Right atrium auricular region (tissue), 2 donors: ENCODE measurements around the gene RABEP2. TPM values are rescaled to one million over a fixed set of nuclear protein-coding genes. Genes with fewer than 3 reads are reported as not detected.

Experiments
- DNase-seq: peaks from one replicate; pipeline ENCODE4 v3.0.0-alpha.2; 2019; ENCODE audit warnings: low spot score
- H3K27ac ChIP-seq, 2 donors: fragments of 200-600 bp; sonication (generic); 1 replicate in 1 of 2; 2 replicates in 1 of 2; pipeline ENCODE4 v1.5.1; 2016 to 2019
- H3K27me3 ChIP-seq, 2 donors: fragments of 200-600 bp; sonication (generic); one replicate each; pipeline versions ENCODE4 v1.5.1 to v1.6.0; 2017 to 2019
- H3K36me3 ChIP-seq: fragments of 200-600 bp; sonication (generic); one replicate; pipeline ENCODE4 v1.5.1; 2016
- H3K4me1 ChIP-seq, 2 donors: fragments of 200-600 bp; sonication (generic); one replicate each; pipeline versions ENCODE4 v1.5.1 to v1.6.0; 2017 to 2019
- H3K4me3 ChIP-seq, 2 donors: fragments of 200-600 bp; sonication (generic); 1 replicate in 1 of 2; 2 replicates in 1 of 2; pipeline ENCODE4 v1.5.1; 2017 to 2019; ENCODE audit warnings: mild to moderate bottlenecking in 1 of 2, moderate library complexity in 1 of 2
- H3K9me3 ChIP-seq, 2 donors: fragments of 200-600 bp; sonication (generic); one replicate each; pipeline ENCODE4 v1.5.1; 2019
- CTCF ChIP-seq, 2 donors: fragments of 200-600 bp; sonication (generic); IDR thresholded peaks; one replicate each; pipeline ENCODE4 v1.5.1; 2019; ENCODE audit warnings: antibody characterized with exemption in 2 of 2
- total RNA-seq, 2 donors: library from RNA; depleted of rRNA; stranded (reverse); fragments of >200 nt; gene quantifications; one replicate each; pipeline ENCODE4 v1.1.0, GENCODE V29; 2016

RABEP2 gene
- total RNA-seq, 2 donors from 2014 or later: 18.2 to 22.5 TPM

- H3K27ac ChIP-seq: no peak overlapping the region
- no peak overlapping the region for H3K4me3 ChIP-seq
- H3K27me3 ChIP-seq: no peaks in the 10 kb centered on the region
- no peak for DNase-seq
- TF ChIP-seq CTCF (IDR thresholded peaks at IDR 0.05): no peak
- H3K4me1 ChIP-seq: peaks cover 0 to 15% of the 10 kb centered on the region in 2 donors
- H3K36me3 ChIP-seq: no peaks in the 10 kb centered on the region
- H3K9me3 ChIP-seq: no peaks in the 10 kb centered on the region
These were observed 44.1 kb downstream of the RABEP2 start for GRCh38 chr16:28880955-28881354.

- no peak for TF ChIP-seq CTCF (IDR thresholded peaks at IDR 0.05)
- H3K4me3 ChIP-seq: peak overlapping the region in 1 of 2 donors; percentile 68
- peaks cover 0 to 15% of the 10 kb centered on the region in 2 donors for H3K4me1 ChIP-seq
- no peak overlapping the region for H3K27ac ChIP-seq
- H3K27me3 ChIP-seq: no peaks in the 10 kb centered on the region
- no peaks in the 10 kb centered on the region for H3K36me3 ChIP-seq
- H3K9me3 ChIP-seq: no peaks in the 10 kb centered on the region
- DNase-seq: no peak
These were observed 44.5 kb downstream of the RABEP2 start for GRCh38 chr16:28880589-28880915.

GRCh38 chr16:28879841-28880588 is 45.0 kb downstream of the RABEP2 start:
- H3K4me3 ChIP-seq: peak overlapping the region; percentile 65 to 68
- peak; percentile 90 for DNase-seq
- peak overlapping the region in 1 of 2 donors; percentile 23 for H3K27ac ChIP-seq
- TF ChIP-seq CTCF (IDR thresholded peaks at IDR 0.05): no peak
- peaks cover 0 to 15% of the 10 kb centered on the region in 2 donors for H3K4me1 ChIP-seq
- no peaks in the 10 kb centered on the region for H3K9me3 ChIP-seq
- no peaks in the 10 kb centered on the region for H3K27me3 ChIP-seq
- no peaks in the 10 kb centered on the region for H3K36me3 ChIP-seq

- Histone ChIP-seq H3K27me3 (no peaks in the 10 kb centered on the region), H3K36me3 (peaks cover 4% of the 10 kb centered on the region), H3K4me3 (peak overlapping the region; percentile 65 to 68), H3K27ac (peak overlapping the region in 1 of 2 donors; percentile 23), H3K9me3 (no peaks in the 10 kb centered on the region), H3K4me1 (peaks cover 0 to 15% of the 10 kb centered on the region in 2 donors)
- no peak for TF ChIP-seq CTCF (IDR thresholded peaks at IDR 0.05)
- no peak for DNase-seq
These were observed 45.7 kb downstream of the RABEP2 start for GRCh38 chr16:28879261-28879840.

- Histone ChIP-seq H3K9me3 (no peaks in the 10 kb centered on the region), H3K4me3 (peak within 1 kb of the TSS; percentile 65 to 68), H3K36me3 (peaks cover 11% of the 10 kb centered on the region), H3K4me1 (peaks cover 0 to 15% of the 10 kb centered on the region in 2 donors), H3K27ac (peak within 1 kb of the TSS in 1 of 2 donors; percentile 23), H3K27me3 (no peaks in the 10 kb centered on the region)
- TF ChIP-seq CTCF (IDR thresholded peaks at IDR 0.05): no peak
- no peak for DNase-seq
These were observed 46.7 kb downstream of the RABEP2 start, which contains the start of gene ATP2A1 for GRCh38 chr16:28878083-28878926. TSS of gene ATP2A1 (plus strand) at chr16:28878488. CDS start at chr16:28878672, 184 bp downstream.
